B cell (primary cell): ENCODE results near the gene CHST11. TPM values are rescaled to one million over a fixed set of nuclear protein-coding genes. Genes with fewer than 3 reads are reported as not detected.

Experiments
- ATAC-seq: fragments of 200-7000 bp; cut with Tn5 transposase; one replicate; pipeline ENCODE4 v1.10.0; 2021; ENCODE audit warnings: low read depth, mild to moderate bottlenecking, moderate number of reproducible peaks, moderate library complexity
- CTCF ChIA-PET: fragments of 350-600 bp; sonication (Branson Sonifier 250); formaldehyde crosslinking; loops from one replicate; lab custom pipeline; 2021; ENCODE audit warnings: antibody characterized with exemption, inconsistent platforms; lab: Charles Lee
- POLR2A ChIA-PET: fragments of 350-600 bp; sonication (Branson Sonifier 250); formaldehyde crosslinking; loops from one replicate; lab custom pipeline; 2021; ENCODE audit warnings: antibody characterized with exemption; lab: Charles Lee
- DNase-seq: peaks from one replicate; pipeline ENCODE4 v3.0.0; 2013
- H2AFZ ChIP-seq: 2 replicates; pipeline ENCODE4 v1.6.1; 2012; ENCODE audit warnings: mild to moderate bottlenecking, low read depth, low read length; ENCODE audit not compliant: insufficient read depth, poor library complexity, severe bottlenecking
- H3K27ac ChIP-seq, 2 donors: 1 replicate in 1 of 2; 2 replicates in 1 of 2; pipeline ENCODE4 v1.5.1; 2012 to 2013; ENCODE audit warnings: low read length in 2 of 2, mild to moderate bottlenecking in 2 of 2, moderate library complexity in 1 of 2
- H3K27me3 ChIP-seq, 4 experiments: fragments of 200-600 bp in 1 of 4; sonication (generic) in 1 of 4; replicated peaks in 1 of 4; 1 replicate in 2 of 4; 2 replicates in 2 of 4; pipeline versions ENCODE4 v1.6.1 to v1.7.0; 2013 to 2016; ENCODE audit warnings: low read length in 3 of 4, mild to moderate bottlenecking in 2 of 4, mixed read lengths in 1 of 4, moderate library complexity in 1 of 4; ENCODE audit not compliant: insufficient read depth in 4 of 4, control insufficient read depth in 3 of 4; ENCODE audit errors: control extremely low read depth in 1 of 4
- H3K36me3 ChIP-seq, 2 experiments: replicated peaks in 1 of 2; 1 replicate in 1 of 2; 2 replicates in 1 of 2; pipeline versions ENCODE4 v1.6.1 to v1.7.1; 2013; ENCODE audit warnings: low read length in 1 of 2; ENCODE audit not compliant: insufficient read depth in 2 of 2, control insufficient read depth in 1 of 2; ENCODE audit errors: control extremely low read depth in 1 of 2, extremely low read depth in 1 of 2
- H3K4me1 ChIP-seq, 2 donors: fragments of 200-600 bp in 1 of 2; sonication (generic) in 1 of 2; 1 replicate in 1 of 2; 2 replicates in 1 of 2; pipeline versions ENCODE4 v1.5.1 to v1.6.1; 2013 to 2017; ENCODE audit warnings: low read length in 2 of 2; ENCODE audit not compliant: control insufficient read depth in 2 of 2, insufficient read depth in 2 of 2
- H3K4me2 ChIP-seq: replicated peaks from 2 replicates; pipeline ENCODE3; 2012; ENCODE audit warnings: mild to moderate bottlenecking, low read depth, low read length; ENCODE audit not compliant: poor library complexity, severe bottlenecking
- H3K4me3 ChIP-seq, 5 experiments: fragments of 200-600 bp in 1 of 5; sonication (generic) in 1 of 5; 1 replicate in 3 of 5; 2 replicates in 2 of 5; pipeline versions ENCODE4 v1.5.1 to v1.7.0; 2011 to 2016; ENCODE audit warnings: low read length in 4 of 5, mild to moderate bottlenecking in 4 of 5, low read depth in 2 of 5, control low read depth in 1 of 5, moderate library complexity in 1 of 5; ENCODE audit not compliant: insufficient read depth in 1 of 5; ENCODE audit errors: control extremely low read depth in 1 of 5, extremely low read depth in 1 of 5
- H3K79me2 ChIP-seq: fragments of 200-600 bp; sonication (generic); one replicate; pipeline ENCODE4 v1.6.0; 2016; ENCODE audit warnings: low read length; ENCODE audit not compliant: control insufficient read depth, insufficient read depth
- H3K9ac ChIP-seq: fragments of 200-600 bp; sonication (generic); 2 replicates; pipeline ENCODE4 v1.6.1; 2017; ENCODE audit warnings: mild to moderate bottlenecking, low read length, moderate library complexity
- H3K9me3 ChIP-seq, 3 donors: one replicate each; pipeline versions ENCODE4 v1.6.1 to v1.7.1; 2013; ENCODE audit warnings: low read length in 2 of 3; ENCODE audit not compliant: control insufficient read depth in 2 of 3, insufficient read depth in 1 of 3; ENCODE audit errors: control extremely low read depth in 1 of 3
- H4K20me1 ChIP-seq: 2 replicates; pipeline ENCODE4 v1.6.0; 2012; ENCODE audit warnings: mild to moderate bottlenecking, low read length; ENCODE audit not compliant: insufficient read depth, control insufficient read depth, poor library complexity, severe bottlenecking
- H3K27ac Mint-ChIP-seq: one replicate; pipeline ENCODE4 v1.8.0; 2021; ENCODE audit warnings: mixed read lengths
- H3K27me3 Mint-ChIP-seq: one replicate; pipeline ENCODE4 v1.8.0; 2021; ENCODE audit warnings: mixed read lengths
- H3K4me1 Mint-ChIP-seq: one replicate; pipeline ENCODE4 v1.8.0; 2021; ENCODE audit warnings: mixed read lengths
- H3K4me3 Mint-ChIP-seq: one replicate; pipeline ENCODE4 v1.8.0; 2021; ENCODE audit warnings: mixed read lengths
- H3K9me3 Mint-ChIP-seq: one replicate; pipeline ENCODE4 v1.8.0; 2022; ENCODE audit warnings: mixed read lengths; ENCODE audit not compliant: insufficient read depth
- EZH2 ChIP-seq: IDR thresholded peaks from 2 replicates; pipeline ENCODE4 v1.6.1; 2012; ENCODE audit warnings: borderline replicate concordance, low read depth, mild to moderate bottlenecking, moderate library complexity, low read length; ENCODE audit not compliant: insufficient read depth, poor library complexity, severe bottlenecking
- WGBS: methylation state at CpG from one replicate; pipeline ENCODE4 v1.1.5; 2013; ENCODE audit warnings: missing lambda C conversion rate; ENCODE audit not compliant: insufficient coverage; 5-methylcytosine and 5-hydroxymethylcytosine counted together
- intact Hi-C: fragments of 100-400 bp; cut with micrococcal nuclease; formaldehyde crosslinking; loops from one replicate; pipeline ENCODE4 v1.10.0; 2022
- polyA plus RNA-seq: library from polyadenylated mRNA; depleted of rRNA; stranded (reverse); fragments of >200 nt; gene quantifications from 2 replicates; pipeline ENCODE4 v1.2.3, GENCODE V29; 2012
- total RNA-seq, 2 donors: library from RNA; stranded (reverse); fragments of 120-200 nt in 1 of 2; gene quantifications; 1 replicate in 1 of 2; 2 replicates in 1 of 2; pipeline versions ENCODE4 v1.2.3 to v1.2.4, GENCODE V29; 2013 to 2022
- TF ChIP-seq, protein P1 (sequence below): fragments of 200-600 bp; IDR thresholded peaks from one replicate; pipeline ENCODE4 v1.8.0; 2022; ENCODE audit warnings: antibody characterized with exemption, mild to moderate bottlenecking

CHST11 gene
- total and polyA plus RNA-seq, 2 donors (not counting 1 experiment from before 2014, with no cell fraction given), result 46.3 to 152 TPM

GRCh38 chr12:104747330-104747729, 290.6 kb downstream of the CHST11 start:
- Mint-ChIP-seq H3K27ac (no peak overlapping the region), H3K4me3 (no peak overlapping the region), H3K27me3 (no peaks in the 10 kb centered on the region), H3K4me1 (peaks cover 86% of the 10 kb centered on the region), H3K9me3 (peaks cover 5% of the 10 kb centered on the region)
- H3K36me3 ChIP-seq, result no peaks in the 10 kb centered on the region
- no peak overlapping the region for H2AFZ ChIP-seq
- no peak overlapping the region for H3K9ac ChIP-seq
- no peak overlapping the region for H3K4me2 ChIP-seq
- ATAC-seq (no peak), DNase-seq (no peak)
- no peak overlapping the region for H3K27ac ChIP-seq
- peaks cover 36% of the 10 kb centered on the region for H3K79me2 ChIP-seq
- no CpG with 5 or more reads among the region's 2 CpGs for WGBS
- ChIA-PET POLR2A (no interaction called here), CTCF (interaction anchor here (0.5 to 1.8 kb wide), 2 partner anchors 10 to 18 kb away, joined by 5 read pairs; no protein-coding TSS in a partner anchor)
- H3K27me3 ChIP-seq, result no peaks in the 10 kb centered on the region
- peaks cover 43 to 50% of the 10 kb centered on the region in 2 donors for H3K4me1 ChIP-seq
- H3K9me3 ChIP-seq, result no peaks in the 10 kb centered on the region
- H3K4me3 ChIP-seq, result no peak overlapping the region
- H4K20me1 ChIP-seq, result peaks cover 21% of the 10 kb centered on the region
- TF ChIP-seq, protein P1, sequence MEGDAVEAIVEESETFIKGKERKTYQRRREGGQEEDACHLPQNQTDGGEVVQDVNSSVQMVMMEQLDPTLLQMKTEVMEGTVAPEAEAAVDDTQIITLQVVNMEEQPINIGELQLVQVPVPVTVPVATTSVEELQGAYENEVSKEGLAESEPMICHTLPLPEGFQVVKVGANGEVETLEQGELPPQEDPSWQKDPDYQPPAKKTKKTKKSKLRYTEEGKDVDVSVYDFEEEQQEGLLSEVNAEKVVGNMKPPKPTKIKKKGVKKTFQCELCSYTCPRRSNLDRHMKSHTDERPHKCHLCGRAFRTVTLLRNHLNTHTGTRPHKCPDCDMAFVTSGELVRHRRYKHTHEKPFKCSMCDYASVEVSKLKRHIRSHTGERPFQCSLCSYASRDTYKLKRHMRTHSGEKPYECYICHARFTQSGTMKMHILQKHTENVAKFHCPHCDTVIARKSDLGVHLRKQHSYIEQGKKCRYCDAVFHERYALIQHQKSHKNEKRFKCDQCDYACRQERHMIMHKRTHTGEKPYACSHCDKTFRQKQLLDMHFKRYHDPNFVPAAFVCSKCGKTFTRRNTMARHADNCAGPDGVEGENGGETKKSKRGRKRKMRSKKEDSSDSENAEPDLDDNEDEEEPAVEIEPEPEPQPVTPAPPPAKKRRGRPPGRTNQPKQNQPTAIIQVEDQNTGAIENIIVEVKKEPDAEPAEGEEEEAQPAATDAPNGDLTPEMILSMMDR, result no peak
- TF ChIP-seq EZH2, result no peak
- intact Hi-C loops, result no loop called here

DNA sequence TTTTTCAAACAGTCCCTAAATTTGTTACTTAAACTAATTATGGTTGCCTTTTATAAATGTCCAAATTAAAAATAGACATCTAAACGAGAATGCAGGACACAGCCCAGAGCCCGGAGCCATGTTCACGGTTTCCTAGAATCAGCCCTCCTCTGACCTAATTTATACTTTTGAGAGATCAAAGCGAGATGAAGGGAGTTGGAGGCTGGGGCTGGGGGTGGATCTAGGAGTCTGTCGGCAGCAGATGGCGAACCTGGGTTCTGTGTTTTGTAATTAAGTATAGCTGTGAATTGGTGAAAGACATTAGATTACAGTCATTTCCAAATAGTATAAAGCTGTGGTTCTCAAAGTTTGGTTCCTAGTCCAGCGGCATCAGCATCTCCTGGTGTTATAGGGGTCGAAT, 291.2 kb downstream of the CHST11 start:
- Histone ChIP-seq H3K9me3 (no peaks in the 10 kb centered on the region), H2AFZ (no peak overlapping the region), H3K27ac (no peak overlapping the region), H3K4me3 (no peak overlapping the region), H3K36me3 (no peaks in the 10 kb centered on the region), H3K79me2 (peaks cover 35% of the 10 kb centered on the region), H3K4me1 (peaks cover 37 to 48% of the 10 kb centered on the region in 2 donors), H3K27me3 (no peaks in the 10 kb centered on the region), H3K9ac (no peak overlapping the region), H4K20me1 (peaks cover 20% of the 10 kb centered on the region), H3K4me2 (no peak overlapping the region)
- CTCF ChIA-PET, result interaction anchor here (1.8 kb wide), 1 partner anchor 10 kb away, joined by 5 read pairs; no protein-coding TSS in a partner anchor
- DNase-seq (no peak), ATAC-seq (no peak)
- H3K27me3 Mint-ChIP-seq, result no peaks in the 10 kb centered on the region
- TF ChIP-seq, protein P1, result no peak
- TF ChIP-seq EZH2, result no peak
- WGBS, result no CpG with 5 or more reads among the region's 8 CpGs
- H3K4me3 Mint-ChIP-seq, result no peak overlapping the region
- peaks cover 5% of the 10 kb centered on the region for H3K9me3 Mint-ChIP-seq
- POLR2A ChIA-PET, result interaction anchor here (0.7 kb wide), 1 partner anchor 164 kb away, joined by 5 read pairs; no protein-coding TSS in a partner anchor
- peaks cover 83% of the 10 kb centered on the region for H3K4me1 Mint-ChIP-seq
- H3K27ac Mint-ChIP-seq, result no peak overlapping the region
- intact Hi-C loops, result no loop called here
